GM18858 (cell line): ENCODE measurements around the gene DKK1.
"Not testable (repeated sequence)": the region's sequence is repeated elsewhere in the genome, so short reads cannot be mapped to it uniquely, and the experiment has no call there.

Experiments used
- ATAC-seq: cut with Tn5 transposase; IDR thresholded peaks from one replicate; pipeline ENCODE4 v1.9.1; 2021; ENCODE audit not compliant: unreplicated experiment

The DKK1 gene

GRCh38 chr10:52365547-52366432, 51.7 kb downstream of the DKK1 start:
- not testable (repeated sequence) for ATAC-seq
